Frontal cortex (tissue), 4 donors: Measurements from ENCODE around the gene FKBP5. TPM values are rescaled to one million over a fixed set of nuclear protein-coding genes. Genes with fewer than 3 reads are reported as not detected.

Experiments used
- DNase-seq, 2 donors: peaks; one replicate each; pipeline ENCODE4 v3.0.0; 2012; ENCODE audit warnings: low spot score in 2 of 2
- FAIRE-seq: peaks from 2 replicates; lab custom pipeline; 2012; peaks lifted over from hg19 to GRCh38; lab: Jason Lieb, UNC
- total RNA-seq: library from RNA; depleted of rRNA; stranded (reverse); fragments of >200 nt; gene quantifications from one replicate; pipeline ENCODE4 v1.2.3, GENCODE V29; 2014
- donor health status: control.
- donor health status: control.
- donor health status: control.

FKBP5 gene
- total RNA-seq, 1 donor from 2014 or later: 3.3 TPM

DNA sequence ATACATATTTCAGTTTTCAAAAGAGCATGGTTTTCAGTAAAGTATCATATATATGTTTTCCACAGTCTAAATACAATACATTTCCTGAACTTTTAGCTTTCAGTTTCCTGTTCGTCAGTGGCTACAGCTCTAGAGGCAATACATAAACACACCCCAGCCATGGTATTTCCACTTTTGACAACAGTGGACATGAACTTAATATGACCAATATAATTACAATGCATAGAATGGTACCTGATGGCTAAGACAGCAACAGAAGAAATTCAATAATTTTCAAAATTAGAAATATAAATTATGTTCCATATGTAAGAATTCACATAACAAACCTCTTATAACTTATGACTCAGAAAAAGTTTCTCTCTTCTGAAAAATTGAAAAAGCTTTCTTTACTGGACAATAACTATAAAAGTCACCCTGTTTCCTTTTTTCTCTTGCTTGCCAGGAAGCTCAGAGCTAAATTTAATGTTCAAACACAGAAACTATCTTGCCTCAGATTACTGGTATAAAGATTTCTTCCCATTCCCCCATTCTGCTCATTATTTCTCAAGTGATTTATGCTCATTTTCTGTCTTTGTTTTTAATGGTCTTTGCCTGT is 19.2 kb downstream of the FKBP5 start:
- FAIRE-seq (no peak), DNase-seq (no peak)

DNA sequence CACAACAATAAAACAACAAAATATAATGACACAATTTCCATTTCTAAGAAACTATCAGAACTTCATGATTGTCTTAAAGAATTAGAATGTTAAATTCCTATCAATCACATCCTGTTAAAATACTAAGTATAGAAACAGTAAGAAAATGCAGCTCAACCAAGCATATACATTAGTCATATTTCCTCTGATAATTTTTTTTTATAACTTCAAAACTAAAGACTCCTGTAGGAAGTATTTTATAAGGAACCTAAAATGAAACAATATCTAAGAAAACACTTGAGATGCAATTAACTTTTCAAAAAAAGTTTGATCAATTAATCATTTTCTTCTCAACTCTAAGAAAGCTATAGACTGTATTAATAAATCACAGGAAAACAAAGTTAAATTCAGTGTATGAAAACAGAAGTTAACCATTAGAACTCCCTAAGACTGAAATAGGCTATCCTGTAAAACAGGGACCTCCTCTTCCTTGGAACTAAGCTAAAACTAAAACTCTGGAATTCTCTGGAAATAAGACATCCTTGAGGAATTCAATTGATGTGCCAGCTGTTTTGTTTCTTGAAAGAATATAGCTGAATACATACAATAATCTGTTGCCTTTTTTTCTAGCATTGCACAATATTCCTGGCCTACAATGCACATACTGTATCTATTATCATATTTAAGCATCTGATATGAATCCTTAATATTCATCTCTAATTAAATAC is 19.8 kb downstream of the FKBP5 start:
- peak; percentile 54 for FAIRE-seq
- no peak for DNase-seq

DNA sequence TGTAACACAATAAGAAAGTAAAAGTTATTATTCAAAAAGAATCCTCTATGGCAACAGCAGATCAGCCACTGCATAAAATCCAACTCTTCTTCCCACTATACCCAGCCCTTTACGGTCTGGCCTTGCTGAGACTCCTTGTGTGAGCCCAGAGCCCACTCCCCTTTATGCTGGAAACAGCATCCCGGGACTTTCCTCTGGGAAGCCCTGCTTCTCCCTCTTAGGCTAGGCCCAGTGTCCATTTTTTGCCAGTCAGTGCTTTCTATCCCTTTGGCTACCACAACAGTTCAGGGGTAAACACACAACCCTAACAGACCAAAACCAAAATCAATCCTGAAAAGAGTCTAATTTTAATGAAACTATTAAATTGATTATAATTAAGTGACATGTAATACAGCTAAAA is 20.6 kb downstream of the FKBP5 start:
- FAIRE-seq: no peak
- DNase-seq: no peak

DNA sequence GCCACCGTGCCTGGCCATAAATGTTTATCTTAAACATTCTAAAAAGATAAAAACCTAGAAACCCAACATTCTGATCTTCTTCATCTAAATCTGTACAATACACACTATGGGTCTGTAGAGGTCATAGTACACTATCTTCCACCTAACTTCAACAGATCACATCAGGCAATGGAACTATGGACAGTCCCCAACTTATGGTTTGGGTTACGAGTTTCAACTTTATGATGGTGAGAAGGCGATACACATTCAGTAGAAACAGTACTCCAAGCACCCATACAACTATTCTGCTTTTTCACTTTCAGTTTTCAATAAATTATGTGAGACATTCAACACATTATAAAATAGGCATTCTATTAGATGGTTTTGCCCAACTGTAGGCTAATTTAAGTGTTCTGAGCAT is 23.1 kb downstream of the FKBP5 start:
- DNase-seq (no peak), FAIRE-seq (no peak)

DNA sequence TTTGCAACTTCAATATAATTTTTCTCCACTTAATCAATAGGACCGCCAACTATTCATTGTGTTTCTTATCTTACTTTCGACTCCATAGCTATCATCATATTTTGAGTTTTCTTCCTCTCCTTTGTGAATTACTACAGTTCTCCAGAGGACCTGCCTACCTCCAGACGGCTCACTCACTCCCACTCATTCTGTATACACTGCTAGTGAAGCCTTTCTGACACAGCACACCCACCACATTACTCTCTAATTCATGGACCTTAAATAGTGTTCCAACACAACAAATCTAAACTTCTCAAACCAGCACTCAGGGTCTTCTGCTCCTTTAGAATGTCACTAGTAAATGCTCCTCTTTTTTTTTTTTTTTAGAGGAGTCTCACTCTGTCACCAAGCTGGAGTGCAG is 23.8 kb downstream of the FKBP5 start:
- FAIRE-seq (no peak), DNase-seq (no peak)

DNA sequence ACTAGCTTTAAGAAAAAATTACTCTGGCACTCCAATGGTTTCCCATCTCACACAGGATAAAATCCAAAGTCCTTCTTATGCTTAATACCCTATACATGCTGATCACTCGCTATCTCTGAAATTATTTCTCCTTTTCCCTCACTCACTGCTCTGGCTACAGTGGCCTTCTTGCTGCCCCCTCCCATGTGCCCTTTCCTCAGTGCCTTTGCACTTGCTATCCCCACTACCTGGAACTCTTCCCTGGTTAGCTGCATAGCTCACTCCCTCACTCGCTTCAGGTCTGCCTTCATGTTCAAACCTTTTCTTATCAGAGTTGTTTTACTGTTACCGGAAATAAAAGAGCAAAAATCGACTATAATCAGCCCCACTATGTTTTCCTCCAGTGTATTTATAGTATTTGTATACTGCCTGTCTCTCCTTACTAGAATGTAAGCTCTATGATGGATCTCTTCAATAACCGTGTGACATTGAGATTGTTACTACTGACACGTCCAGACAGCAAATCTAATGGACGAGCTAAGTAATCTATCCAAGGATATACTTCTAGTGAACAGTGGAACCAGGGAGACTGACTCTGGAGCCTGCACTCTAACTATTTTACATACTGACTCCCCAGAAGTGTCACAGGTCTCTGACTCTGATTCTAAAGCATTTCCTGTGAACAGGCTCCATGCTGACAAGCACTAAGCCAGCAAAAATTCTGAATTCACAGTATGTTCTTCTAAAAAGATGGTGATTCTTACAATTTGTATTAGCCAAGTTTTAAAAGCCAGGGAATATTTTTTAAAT is 25.1 kb downstream of the FKBP5 start:
- DNase-seq (no peak), FAIRE-seq (peak; percentile 19)

DNA sequence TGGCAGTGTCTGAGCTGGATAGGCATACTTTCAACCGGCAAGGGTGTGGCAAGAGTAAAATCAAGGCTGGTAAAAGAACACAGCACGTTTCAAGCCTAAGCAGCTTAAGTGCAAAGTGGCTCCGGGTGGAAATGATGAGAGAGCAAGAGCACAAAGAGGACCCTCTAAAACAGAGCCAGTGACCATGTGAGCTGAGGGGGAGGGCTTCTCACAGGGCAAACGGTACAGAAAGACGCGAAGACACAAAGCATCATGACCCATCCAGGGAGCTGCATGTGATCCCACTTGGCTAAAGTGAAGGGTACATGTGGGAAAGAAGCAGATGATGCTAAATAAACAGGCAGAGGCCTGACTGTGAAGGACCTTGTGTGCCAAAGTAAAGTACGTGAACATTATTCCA is 25.7 kb downstream of the FKBP5 start:
- FAIRE-seq (no peak), DNase-seq (peak in 1 of 2 donors; percentile 19)

DNA sequence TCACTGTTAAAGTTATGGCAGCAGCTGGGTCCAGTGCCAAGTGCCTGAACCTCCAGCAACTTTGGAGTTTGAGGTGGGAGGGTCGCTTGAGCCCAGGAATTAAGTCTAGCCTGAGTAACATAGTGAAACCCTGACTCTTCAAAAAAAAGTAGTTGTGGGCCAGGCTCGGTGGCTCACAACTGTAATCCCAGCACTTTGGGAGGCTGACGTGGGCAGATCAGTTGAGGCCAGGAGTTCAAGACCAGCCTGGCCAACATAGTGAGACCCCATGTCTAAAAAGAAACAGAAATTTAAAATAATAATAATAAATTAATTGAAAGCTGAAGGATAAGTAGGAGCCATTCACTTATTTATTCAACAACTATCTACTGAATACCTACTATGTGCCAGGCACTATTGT is 33.8 kb downstream of the FKBP5 start:
- FAIRE-seq (no peak), DNase-seq (no peak)

DNA sequence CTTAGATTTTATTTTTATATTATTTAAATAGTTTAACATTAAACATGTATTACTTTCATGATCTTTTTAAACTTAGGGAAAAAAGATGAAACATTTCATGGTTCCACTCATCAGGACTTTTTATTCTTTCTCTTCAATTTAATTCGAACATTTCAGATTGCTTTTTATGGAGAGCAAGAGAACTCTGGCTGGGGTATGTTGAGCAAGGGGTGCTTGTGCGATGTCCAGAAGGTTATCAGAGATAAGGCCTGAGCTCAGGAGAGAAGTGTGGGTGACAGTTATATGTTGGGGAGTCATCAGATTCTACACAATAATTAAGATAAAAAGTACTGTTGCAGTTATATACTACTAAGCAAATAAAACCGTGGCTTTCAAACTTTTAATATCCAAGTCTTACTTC is 37.5 kb downstream of the FKBP5 start:
- FAIRE-seq (no peak), DNase-seq (no peak)

DNA sequence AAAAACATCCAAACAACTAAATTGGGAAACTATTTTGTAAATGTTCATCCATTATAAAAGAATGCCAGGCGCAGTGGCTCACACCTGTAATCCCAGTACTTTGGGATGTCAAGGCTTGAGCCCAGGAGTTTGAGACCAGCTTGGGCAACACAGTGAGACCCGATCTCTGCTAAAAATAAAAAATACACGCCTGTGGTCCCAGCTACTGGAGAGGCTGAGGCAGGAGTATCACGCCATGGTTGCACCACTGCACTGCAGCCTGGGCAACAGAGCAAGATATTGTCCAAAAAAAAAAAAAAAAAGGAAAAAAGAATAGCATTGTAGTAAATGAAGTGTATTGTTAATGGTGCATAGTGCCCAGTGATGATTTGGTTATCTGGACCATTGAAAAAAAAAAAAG is 38.7 kb downstream of the FKBP5 start:
- FAIRE-seq (peak; percentile 45), DNase-seq (no peak)

DNA sequence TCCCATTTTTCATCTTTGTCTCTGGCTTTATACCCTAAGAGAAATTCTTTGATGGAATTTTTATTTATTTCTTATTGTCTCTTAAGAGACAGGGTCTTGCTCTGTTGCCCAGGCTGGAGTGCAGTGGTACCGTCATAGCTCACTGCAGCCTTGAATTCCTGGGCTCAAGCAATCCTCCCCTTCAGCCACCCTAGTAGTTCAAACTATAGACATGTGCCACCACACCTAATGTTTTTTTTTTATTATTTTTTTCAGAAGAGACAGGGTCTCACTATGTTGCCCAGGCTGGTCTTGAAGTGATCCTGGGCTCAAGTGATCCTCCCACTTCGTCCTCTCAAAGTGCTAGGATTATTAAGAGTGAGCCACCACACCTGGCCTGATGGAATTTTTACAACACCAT is 40.5 kb downstream of the FKBP5 start:
- FAIRE-seq: no peak

DNA sequence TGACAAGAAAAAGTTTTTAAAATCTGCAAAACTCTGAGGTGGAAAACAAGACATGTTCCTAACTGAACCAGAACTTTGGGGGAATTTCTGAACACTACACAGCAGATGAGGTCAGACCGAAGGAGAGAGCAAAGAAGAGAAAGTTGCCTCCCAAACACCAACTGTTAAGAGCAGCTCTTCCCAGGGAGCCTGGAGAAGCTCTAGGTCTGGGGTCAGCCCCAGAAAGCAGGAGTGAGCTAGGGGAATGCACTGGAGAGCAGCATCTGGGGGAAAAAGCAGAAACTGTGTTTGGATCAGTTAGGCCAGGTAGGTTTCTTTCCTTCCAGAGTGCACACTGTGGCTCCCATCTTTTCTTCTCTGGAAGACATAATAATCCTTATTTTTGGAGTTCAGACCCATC is 41.3 kb downstream of the FKBP5 start:
- DNase-seq: no peak
- FAIRE-seq: no peak

More for the DNA sequence above, 40.5 kb downstream of the FKBP5 start:
- DNase-seq: no peak

DNA sequence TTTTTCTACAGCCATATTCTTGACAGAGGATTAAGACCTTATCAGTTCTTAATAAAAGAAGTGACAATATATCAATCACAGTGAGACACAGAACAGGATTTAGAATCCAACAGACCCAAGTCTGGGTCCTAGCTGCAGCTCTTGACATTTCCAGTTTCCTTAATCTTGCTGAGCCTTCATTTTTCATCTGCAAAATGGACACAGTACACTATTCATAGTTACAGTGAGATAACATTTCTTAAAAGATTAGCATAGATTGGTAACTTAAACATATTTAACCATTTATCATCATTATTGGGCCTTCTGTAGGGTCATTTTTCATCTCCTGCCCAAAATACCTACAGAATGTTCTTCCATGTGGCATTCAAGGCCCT is 45.6 kb downstream of the FKBP5 start:
- FAIRE-seq (no peak), DNase-seq (no peak)

DNA sequence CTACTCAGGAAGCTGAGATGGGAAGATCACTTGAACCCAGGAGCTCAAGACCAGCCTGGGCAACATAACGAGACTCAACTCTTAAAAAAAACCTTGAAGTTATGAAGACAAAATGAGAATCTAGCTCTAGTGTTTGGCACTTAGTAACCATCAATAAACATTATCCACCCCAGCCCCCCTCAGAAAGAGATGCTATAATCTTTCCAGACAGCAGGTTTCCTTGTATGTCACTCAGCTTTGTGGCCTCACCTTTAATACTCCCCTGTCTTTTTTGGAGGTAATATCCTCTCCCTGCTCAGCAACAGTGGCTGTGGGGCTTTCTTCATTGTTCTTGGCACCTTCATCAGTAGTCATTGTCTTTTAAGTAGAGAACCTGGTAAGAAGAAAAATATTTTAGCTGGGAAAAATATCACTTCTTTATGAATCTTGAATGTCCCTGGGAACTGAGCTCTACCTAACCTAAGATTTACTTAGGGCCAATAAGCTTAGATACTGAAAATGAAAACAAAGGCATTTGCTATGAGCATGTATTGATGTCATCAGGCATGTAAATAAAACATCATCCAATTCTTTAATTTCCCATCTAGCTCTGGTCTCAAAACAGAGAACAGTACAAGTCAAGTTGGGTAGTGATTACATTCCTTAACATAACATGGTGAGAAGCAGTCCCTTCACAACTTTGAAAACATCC is 46.1 kb downstream of the FKBP5 start:
- FAIRE-seq (no peak), DNase-seq (no peak)

DNA sequence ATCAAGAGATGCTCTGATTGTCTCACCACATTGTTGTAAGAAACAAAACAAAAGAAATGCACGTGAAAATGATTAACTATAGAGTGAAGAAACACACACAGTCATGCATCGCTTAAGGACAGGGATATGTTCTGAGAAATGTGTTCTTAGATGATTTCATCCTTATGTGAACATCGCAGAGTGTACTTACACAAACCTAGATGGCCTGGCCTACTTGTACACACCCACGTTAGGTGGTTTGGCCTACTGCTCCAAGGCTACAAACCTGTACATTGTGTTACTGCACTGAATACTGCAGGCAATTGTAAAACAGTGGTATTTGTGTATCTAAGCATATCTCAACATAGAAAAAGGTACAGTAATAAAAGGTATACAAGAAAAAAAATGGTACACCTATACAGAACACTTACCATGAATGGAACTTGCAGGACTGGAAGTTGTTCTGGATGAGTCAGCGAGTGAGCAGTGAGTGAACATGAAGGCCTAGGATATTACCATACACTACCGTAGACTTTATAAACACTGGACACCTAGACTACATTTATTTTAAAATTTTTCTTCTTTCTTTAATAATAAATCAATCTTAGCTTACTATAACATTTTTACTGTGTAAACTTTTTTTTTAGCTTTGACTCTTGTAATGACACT is 48.6 kb downstream of the FKBP5 start:
- no peak for DNase-seq
- FAIRE-seq: no peak

DNA sequence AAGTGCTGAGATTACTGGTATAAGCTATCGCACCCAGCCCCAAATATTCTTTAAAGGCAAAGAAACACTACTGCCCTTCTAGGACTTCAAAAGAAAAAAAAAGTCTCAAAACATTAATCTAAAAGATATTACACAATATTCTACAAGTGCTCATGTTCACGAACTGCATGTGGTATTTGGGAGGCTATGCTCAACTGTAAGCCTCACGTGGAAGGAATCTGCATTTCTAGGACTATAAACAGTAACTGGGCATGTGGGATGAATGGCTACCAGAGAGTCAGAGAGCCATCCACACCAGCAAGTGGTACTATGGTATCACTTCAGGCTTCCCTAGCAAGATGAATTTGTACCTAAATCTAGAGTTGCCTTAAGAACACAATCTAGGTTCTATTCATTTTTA is 50.0 kb downstream of the FKBP5 start:
- DNase-seq: no peak
- no peak for FAIRE-seq

DNA sequence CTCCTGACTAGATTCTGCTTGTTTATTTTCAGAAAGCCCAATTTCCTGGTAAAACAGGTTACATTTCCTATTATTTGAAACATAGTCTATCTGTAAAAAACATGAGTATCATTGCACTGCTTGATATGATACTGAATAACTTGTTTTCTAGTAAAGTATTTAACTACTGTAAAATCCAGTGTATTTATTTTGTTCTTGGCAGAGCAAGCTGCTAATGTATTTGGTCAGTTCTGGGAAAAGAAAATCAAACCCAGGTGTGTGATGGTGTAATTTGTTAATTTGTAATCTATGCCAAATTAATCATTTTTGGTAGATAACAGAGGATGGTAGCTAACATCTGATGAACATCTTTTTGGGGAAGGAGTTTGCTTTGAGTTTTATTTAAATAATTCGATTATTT is 50.8 kb downstream of the FKBP5 start:
- DNase-seq: no peak

DNA sequence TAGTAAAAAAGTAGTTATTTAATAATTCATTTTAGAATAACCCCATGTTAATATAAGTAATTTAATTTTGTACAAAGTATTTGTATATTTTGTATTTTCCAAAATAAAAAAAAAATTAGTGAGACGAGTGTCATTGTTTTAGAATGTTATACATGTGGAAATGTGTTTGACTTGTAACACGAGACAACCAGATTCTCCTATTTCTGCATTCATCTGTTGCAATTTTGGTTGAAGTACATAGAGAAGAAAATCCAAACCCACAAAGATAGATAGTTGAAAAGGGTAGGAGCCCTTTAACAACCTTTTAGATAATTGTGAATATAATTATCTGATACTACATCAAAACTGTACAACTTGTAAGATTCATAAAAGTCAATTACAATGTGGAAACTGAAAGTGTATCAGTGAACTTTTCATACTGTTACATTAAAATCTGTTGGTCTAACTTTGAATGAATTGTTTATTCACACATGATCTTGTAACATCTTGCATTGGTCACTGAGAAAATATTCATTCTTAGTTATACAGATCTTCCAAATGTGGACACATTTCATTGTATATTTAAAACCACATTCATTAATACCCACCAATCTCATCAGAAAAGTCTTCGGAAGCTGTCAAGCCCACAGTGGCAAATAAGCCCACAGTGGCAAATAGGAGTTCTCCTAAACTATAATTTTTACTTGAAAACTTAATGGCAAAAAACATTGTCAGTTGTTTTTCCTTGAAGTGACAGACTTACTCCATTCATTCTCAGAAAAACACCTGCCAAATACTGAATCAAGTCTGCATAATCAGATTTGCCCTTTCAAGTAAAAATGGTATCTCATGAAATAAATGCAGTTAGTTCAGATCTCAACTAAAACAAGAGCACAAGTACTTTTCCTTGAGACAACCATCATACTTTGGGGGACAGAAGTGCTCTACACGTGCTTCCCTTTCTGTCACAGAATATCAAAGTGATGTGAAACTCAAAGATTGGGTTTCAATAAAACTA is 52.8 kb downstream of the FKBP5 start:
- DNase-seq: no peak
- peak; percentile 8 for FAIRE-seq

More for the DNA sequence above, 50.8 kb downstream of the FKBP5 start:
- no peak for FAIRE-seq

DNA sequence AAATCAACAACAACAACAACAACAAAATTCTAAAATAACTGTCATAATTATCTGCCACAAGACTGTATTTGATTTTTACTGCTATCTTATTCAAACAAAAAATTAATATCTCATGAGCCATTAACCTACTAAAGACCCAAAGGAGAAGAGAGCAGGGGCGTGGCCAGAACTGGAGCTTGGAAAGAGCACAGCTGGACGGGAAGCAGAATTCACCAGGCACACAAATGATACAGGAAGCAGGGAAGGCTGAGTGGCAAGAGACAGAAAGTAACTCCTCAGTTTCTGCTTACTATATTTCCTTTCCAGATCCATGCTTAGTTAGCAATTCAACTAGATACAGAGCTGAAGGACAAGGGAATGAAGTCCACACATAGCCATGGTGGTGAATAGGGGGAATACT is 54.4 kb downstream of the FKBP5 start:
- DNase-seq (no peak), FAIRE-seq (no peak)
